Subcutaneous abdominal adipose tissue (tissue), 5 donors: ENCODE results near the gene UFD1.

Source experiments
- H3K27ac ChIP-seq: one replicate; pipeline ENCODE4 v1.7.0; 2013; ENCODE audit warnings: low read depth, mild to moderate bottlenecking, inconsistent platforms, low read length, moderate library complexity
- H3K27me3 ChIP-seq, 5 donors: one replicate each; pipeline ENCODE4 v1.7.0; 2013; ENCODE audit warnings: low read length in 5 of 5, inconsistent platforms in 1 of 5; ENCODE audit not compliant: control insufficient read depth in 5 of 5, insufficient read depth in 4 of 5
- H3K36me3 ChIP-seq, 5 donors: one replicate each; pipeline ENCODE4 v1.7.0; 2013; ENCODE audit warnings: low read length in 5 of 5; ENCODE audit not compliant: control insufficient read depth in 5 of 5, insufficient read depth in 5 of 5
- H3K4me1 ChIP-seq, 5 donors: one replicate each; pipeline ENCODE4 v1.7.0; 2013; ENCODE audit warnings: low read length in 5 of 5, mild to moderate bottlenecking in 3 of 5, moderate library complexity in 1 of 5; ENCODE audit not compliant: control insufficient read depth in 5 of 5, insufficient read depth in 5 of 5
- H3K4me3 ChIP-seq, 5 donors: one replicate each; pipeline ENCODE4 v1.7.0; 2013; ENCODE audit warnings: low read length in 5 of 5, low read depth in 1 of 5
- H3K9ac ChIP-seq, 5 donors: one replicate each; pipeline ENCODE4 v1.7.0; 2013; ENCODE audit warnings: low read length in 5 of 5, mild to moderate bottlenecking in 4 of 5, moderate library complexity in 3 of 5
- H3K9me3 ChIP-seq, 5 donors: one replicate each; pipeline ENCODE4 v1.7.0; 2013; ENCODE audit warnings: low read length in 5 of 5; ENCODE audit not compliant: control insufficient read depth in 5 of 5
- donor health status: healthy.
- donor health status: healthy.
- donor health status: healthy.
- donor health status: healthy.
- donor health status: healthy.

Gene UFD1

GRCh38 chr22:19517171-19517500 lies 38.1 kb upstream of the UFD1 start:
- Histone ChIP-seq H3K9ac (no peak overlapping the region), H3K4me1 (peaks cover 0 to 20% (median 0%) of the 10 kb centered on the region in 5 donors), H3K27ac (no peak overlapping the region), H3K36me3 (peaks cover 0 to 3% (median 0%) of the 10 kb centered on the region in 5 donors), H3K27me3 (peaks cover 0 to 2% (median 0%) of the 10 kb centered on the region in 5 donors), H3K9me3 (peaks cover 0 to 15% (median 6%) of the 10 kb centered on the region in 5 donors), H3K4me3 (no peak overlapping the region)

GRCh38 chr22:19516378-19517170 lies 37.6 kb upstream of the UFD1 start:
- Histone ChIP-seq H3K27me3 (no peaks in the 10 kb centered on the region), H3K9ac (no peak overlapping the region), H3K4me1 (peaks cover 0 to 20% (median 0%) of the 10 kb centered on the region in 5 donors), H3K9me3 (peaks cover 0 to 15% (median 6%) of the 10 kb centered on the region in 5 donors), H3K4me3 (no peak overlapping the region), H3K27ac (no peak overlapping the region), H3K36me3 (peaks cover 0 to 3% (median 0%) of the 10 kb centered on the region in 5 donors)

GRCh38 chr22:19515654-19516377 lies 36.8 kb upstream of the UFD1 start:
- Histone ChIP-seq H3K36me3 (peaks cover 0 to under 1% (median 0%) of the 10 kb centered on the region in 5 donors), H3K9ac (no peak overlapping the region), H3K27ac (no peak overlapping the region), H3K9me3 (peaks cover 0 to 15% (median 6%) of the 10 kb centered on the region in 5 donors), H3K4me1 (peaks cover 0 to 18% (median 0%) of the 10 kb centered on the region in 5 donors), H3K27me3 (no peaks in the 10 kb centered on the region), H3K4me3 (no peak overlapping the region)

- H3K27ac ChIP-seq, result no peak overlapping the region
- H3K36me3 ChIP-seq, result no peaks in the 10 kb centered on the region
- no peak overlapping the region for H3K4me3 ChIP-seq
- H3K9ac ChIP-seq, result no peak overlapping the region
- peaks cover 0 to 15% (median 6%) of the 10 kb centered on the region in 5 donors for H3K9me3 ChIP-seq
- H3K4me1 ChIP-seq, result peaks cover 0 to 11% (median 0%) of the 10 kb centered on the region in 5 donors
- no peaks in the 10 kb centered on the region for H3K27me3 ChIP-seq
Observed at GRCh38 chr22:19514831-19515565, 36.0 kb upstream of the UFD1 start.

GRCh38 chr22:19513823-19514222 lies 34.8 kb upstream of the UFD1 start:
- Histone ChIP-seq H3K9me3 (peaks cover 0 to 15% (median 6%) of the 10 kb centered on the region in 5 donors), H3K27ac (no peak overlapping the region), H3K27me3 (no peaks in the 10 kb centered on the region), H3K4me3 (no peak overlapping the region), H3K4me1 (no peaks in the 10 kb centered on the region), H3K36me3 (no peaks in the 10 kb centered on the region), H3K9ac (no peak overlapping the region)

- no peaks in the 10 kb centered on the region for H3K27me3 ChIP-seq
- H3K4me1 ChIP-seq, result no peaks in the 10 kb centered on the region
- H3K9ac ChIP-seq, result no peak overlapping the region
- H3K36me3 ChIP-seq, result no peaks in the 10 kb centered on the region
- no peak overlapping the region for H3K4me3 ChIP-seq
- H3K9me3 ChIP-seq, result peaks cover 0 to 15% (median 6%) of the 10 kb centered on the region in 5 donors
- H3K27ac ChIP-seq, result no peak overlapping the region
Observed at GRCh38 chr22:19510919-19511341, 31.9 kb upstream of the UFD1 start.

GRCh38 chr22:19509923-19510322 lies 30.9 kb upstream of the UFD1 start:
- H3K4me1 ChIP-seq, result no peaks in the 10 kb centered on the region
- no peak overlapping the region for H3K27ac ChIP-seq
- no peak overlapping the region for H3K4me3 ChIP-seq
- H3K9ac ChIP-seq, result no peak overlapping the region
- H3K27me3 ChIP-seq, result no peaks in the 10 kb centered on the region
- H3K9me3 ChIP-seq, result peaks cover 0 to 12% (median 5%) of the 10 kb centered on the region in 5 donors
- no peaks in the 10 kb centered on the region for H3K36me3 ChIP-seq

- Histone ChIP-seq H3K36me3 (no peaks in the 10 kb centered on the region), H3K9ac (no peak overlapping the region), H3K27me3 (no peaks in the 10 kb centered on the region), H3K4me3 (no peak overlapping the region), H3K9me3 (peaks cover 0 to 9% (median 0%) of the 10 kb centered on the region in 5 donors), H3K27ac (no peak overlapping the region), H3K4me1 (no peaks in the 10 kb centered on the region)
Observed at GRCh38 chr22:19509191-19509590, 30.2 kb upstream of the UFD1 start.

GRCh38 chr22:19508024-19508776 lies 29.2 kb upstream of the UFD1 start:
- Histone ChIP-seq H3K4me3 (no peak overlapping the region), H3K27ac (no peak overlapping the region), H3K36me3 (no peaks in the 10 kb centered on the region)

More at GRCh38 chr22:19508024-19508776, 29.2 kb upstream of the UFD1 start:
- Histone ChIP-seq H3K4me1 (no peaks in the 10 kb centered on the region), H3K9me3 (no peaks in the 10 kb centered on the region), H3K9ac (no peak overlapping the region), H3K27me3 (no peaks in the 10 kb centered on the region)
